ENCODE measurements around the gene SERPINB1. TPM values are rescaled to one million over a fixed set of nuclear protein-coding genes. Genes with fewer than 3 reads are reported as not detected.

SERPINB1 gene
- total RNA-seq, 1 donor from 2014 or later, result 23.7 TPM

DNA sequence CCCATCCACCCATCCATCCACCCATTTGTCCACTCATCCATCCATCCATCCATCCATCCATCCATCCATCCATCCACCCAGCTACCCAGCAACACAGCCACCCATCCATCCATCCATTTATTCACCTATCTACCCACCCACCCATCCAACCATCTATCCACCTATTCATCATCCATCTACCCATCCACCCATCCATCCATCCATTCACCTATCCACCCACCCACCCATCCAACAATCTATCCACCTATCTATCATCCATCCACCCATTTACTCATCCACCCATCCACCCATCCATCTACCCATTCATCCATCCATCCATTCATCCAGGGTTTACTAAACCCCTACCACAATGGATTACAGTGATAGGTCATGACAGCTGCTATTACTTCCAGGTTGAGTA, 7.4 kb downstream of the SERPINB1 start:
- H3K4me3 ChIP-seq (ENCODE audit: low read depth, low read length), result no peak overlapping the region
- DNase-seq (ENCODE audit: low read depth), result no peak
- TF ChIP-seq, protein P1, sequence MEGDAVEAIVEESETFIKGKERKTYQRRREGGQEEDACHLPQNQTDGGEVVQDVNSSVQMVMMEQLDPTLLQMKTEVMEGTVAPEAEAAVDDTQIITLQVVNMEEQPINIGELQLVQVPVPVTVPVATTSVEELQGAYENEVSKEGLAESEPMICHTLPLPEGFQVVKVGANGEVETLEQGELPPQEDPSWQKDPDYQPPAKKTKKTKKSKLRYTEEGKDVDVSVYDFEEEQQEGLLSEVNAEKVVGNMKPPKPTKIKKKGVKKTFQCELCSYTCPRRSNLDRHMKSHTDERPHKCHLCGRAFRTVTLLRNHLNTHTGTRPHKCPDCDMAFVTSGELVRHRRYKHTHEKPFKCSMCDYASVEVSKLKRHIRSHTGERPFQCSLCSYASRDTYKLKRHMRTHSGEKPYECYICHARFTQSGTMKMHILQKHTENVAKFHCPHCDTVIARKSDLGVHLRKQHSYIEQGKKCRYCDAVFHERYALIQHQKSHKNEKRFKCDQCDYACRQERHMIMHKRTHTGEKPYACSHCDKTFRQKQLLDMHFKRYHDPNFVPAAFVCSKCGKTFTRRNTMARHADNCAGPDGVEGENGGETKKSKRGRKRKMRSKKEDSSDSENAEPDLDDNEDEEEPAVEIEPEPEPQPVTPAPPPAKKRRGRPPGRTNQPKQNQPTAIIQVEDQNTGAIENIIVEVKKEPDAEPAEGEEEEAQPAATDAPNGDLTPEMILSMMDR (conservative IDR thresholded peaks at IDR 0.05; ENCODE audit: low read depth, low read length), result no peak

- DNase-seq (ENCODE audit: low read depth), result no peak
- TF ChIP-seq, protein P1 (conservative IDR thresholded peaks at IDR 0.05; ENCODE audit: low read depth, low read length), result no peak
- no peak overlapping the region for H3K4me3 ChIP-seq (ENCODE audit: low read depth, low read length)
These were observed 10.3 kb downstream of the SERPINB1 start for GRCh38 chr6:2831392-2831791.

GRCh38 chr6:2830183-2830582, 11.5 kb downstream of the SERPINB1 start:
- TF ChIP-seq, protein P1 (conservative IDR thresholded peaks at IDR 0.05; ENCODE audit: low read depth, low read length), result no peak
- no peak for DNase-seq (ENCODE audit: low read depth)
- H3K4me3 ChIP-seq (ENCODE audit: low read depth, low read length), result no peak overlapping the region

DNA sequence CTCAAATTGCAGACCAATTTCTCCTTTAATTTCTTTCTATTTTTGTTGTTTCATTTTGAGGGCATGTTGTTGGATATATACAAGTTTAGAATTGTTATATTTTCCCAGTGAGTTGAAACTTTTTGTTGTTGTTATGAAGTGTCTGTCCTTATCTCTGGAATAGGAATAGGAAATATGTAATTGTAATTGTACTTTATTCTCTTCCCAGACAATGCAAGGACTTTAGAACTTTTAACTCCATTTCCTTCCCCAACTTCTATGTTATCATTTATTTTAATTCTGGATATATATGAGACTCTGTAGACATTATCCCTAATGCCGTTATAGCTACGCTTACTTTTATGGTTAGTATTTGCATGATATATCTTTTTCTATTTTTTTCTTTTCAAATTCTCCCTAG, 12.4 kb downstream of the SERPINB1 start:
- no peak for DNase-seq (ENCODE audit: low read depth)
- TF ChIP-seq, protein P1 (conservative IDR thresholded peaks at IDR 0.05; ENCODE audit: low read depth, low read length), result no peak
- no peak overlapping the region for H3K4me3 ChIP-seq (ENCODE audit: low read depth, low read length)

DNA sequence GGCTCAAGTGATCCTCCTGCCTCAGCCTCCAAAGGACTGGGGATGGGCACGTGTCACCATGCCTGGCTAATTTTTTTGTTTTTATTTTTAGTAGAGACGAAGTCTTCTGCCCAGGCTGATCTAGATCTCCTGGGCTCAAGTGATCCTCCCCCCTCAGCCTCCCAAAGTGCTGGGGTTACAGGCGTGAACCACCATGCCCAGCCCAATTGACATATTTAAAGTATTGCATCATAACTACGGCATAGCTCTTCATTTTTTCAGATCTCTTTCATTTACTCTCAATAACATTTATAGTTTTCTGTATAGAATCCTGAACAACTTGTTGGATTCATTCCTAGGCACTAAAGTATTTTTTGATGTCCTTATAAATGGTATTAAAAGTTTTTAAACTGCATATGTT, 13.0 kb downstream of the SERPINB1 start:
- no peak for DNase-seq (ENCODE audit: low read depth)
- TF ChIP-seq, protein P1 (conservative IDR thresholded peaks at IDR 0.05; ENCODE audit: low read depth, low read length), result no peak
- no peak overlapping the region for H3K4me3 ChIP-seq (ENCODE audit: low read depth, low read length)

- no peak for DNase-seq (ENCODE audit: low read depth)
- H3K4me3 ChIP-seq (ENCODE audit: low read depth, low read length), result no peak overlapping the region
- TF ChIP-seq, protein P1 (conservative IDR thresholded peaks at IDR 0.05; ENCODE audit: low read depth, low read length), result no peak
These were observed 14.5 kb downstream of the SERPINB1 start for GRCh38 chr6:2827142-2827541.

DNA sequence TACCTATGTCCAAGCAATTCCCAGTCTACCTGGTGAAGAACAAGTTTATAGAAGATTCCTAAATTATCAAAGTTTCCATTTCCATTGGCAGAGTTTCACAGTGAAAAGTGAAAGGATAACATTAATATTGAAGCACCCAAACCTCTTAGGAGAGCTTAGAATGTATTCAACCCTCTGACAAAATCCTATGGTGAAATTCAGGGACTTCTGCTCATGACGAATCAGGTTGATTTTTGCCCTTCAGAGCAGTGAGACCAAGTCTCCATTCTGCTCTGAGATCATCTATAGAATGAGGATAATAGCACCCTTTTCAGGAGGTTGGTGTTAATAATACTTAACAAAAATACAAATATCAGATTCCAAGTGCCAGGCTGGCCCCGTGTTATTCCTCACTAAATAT, 15.5 kb downstream of the SERPINB1 start:
- DNase-seq (ENCODE audit: low read depth), result no peak
- no peak overlapping the region for H3K4me3 ChIP-seq (ENCODE audit: low read depth, low read length)
- TF ChIP-seq, protein P1 (conservative IDR thresholded peaks at IDR 0.05; ENCODE audit: low read depth, low read length), result no peak

All from epithelial cell of proximal tubule (primary cell).